ENCODE measurements around the gene KLK8. TPM values are rescaled to one million over a fixed set of nuclear protein-coding genes. Genes with fewer than 3 reads are reported as not detected.
"Not testable (repeated sequence)": the region's sequence is repeated elsewhere in the genome, so short reads cannot be mapped to it uniquely, and the experiment has no call there.

The KLK8 gene
- total and polyA plus RNA-seq, 4 experiments from 2014 or later: not detected

- Histone ChIP-seq H3K4me3 (ENCODE audit: low read length in 2 of 2) (no peak overlapping the region), H3K36me3 (ENCODE audit: insufficient read depth, low read length) (no peaks in the 10 kb centered on the region), H3K27ac (ENCODE audit: low read depth, low read length) (no peak overlapping the region), H3K27me3 (ENCODE audit: insufficient read depth, low read length) (no peaks in the 10 kb centered on the region), H3K4me1 (ENCODE audit: insufficient read depth, low read length) (no peaks in the 10 kb centered on the region), H3K9me3 (ENCODE audit: control insufficient read depth in 1 of 2, low read length in 2 of 2) (no peaks in the 10 kb centered on the region)
- no peak overlapping the region for H3K27ac Mint-ChIP-seq
- no peaks in the 10 kb centered on the region for H3K4me1 Mint-ChIP-seq
- no peaks in the 10 kb centered on the region for H3K36me3 Mint-ChIP-seq
- no peaks in the 10 kb centered on the region for H3K9me3 Mint-ChIP-seq
- peaks cover 16 to 27% of the 10 kb centered on the region in 2 donors for H3K27me3 Mint-ChIP-seq
- DNase-seq: no peak
- intact Hi-C loops (cut with micrococcal nuclease): no loop called here
- POLR2A ChIA-PET (ENCODE audit: partially characterized antibody): no interaction called here
- no peak overlapping the region for H3K4me3 Mint-ChIP-seq
- CTCF ChIA-PET (ENCODE audit: partially characterized antibody): no interaction called here
Measured at GRCh38 chr19:51000426-51000825, 978 bp downstream of the KLK8 start.

- DNase-seq: no peak
- CTCF ChIA-PET (ENCODE audit: partially characterized antibody): no interaction called here
- H3K9me3 ChIP-seq (ENCODE audit: control insufficient read depth in 1 of 2, low read length in 2 of 2): no peaks in the 10 kb centered on the region
- H3K4me3 ChIP-seq (ENCODE audit: low read length in 2 of 2): no peak overlapping the region
- Mint-ChIP-seq H3K27ac (no peak overlapping the region), H3K36me3 (no peaks in the 10 kb centered on the region), H3K4me1 (no peaks in the 10 kb centered on the region), H3K9me3 (peaks cover 0 to 2% (median 0%) of the 10 kb centered on the region in 8 donors), H3K27me3 (peaks cover 13 to 25% of the 10 kb centered on the region in 2 donors), H3K4me3 (no peak overlapping the region)
- intact Hi-C loops (cut with micrococcal nuclease): no loop called here
- POLR2A ChIA-PET (ENCODE audit: partially characterized antibody): no interaction called here
- no peaks in the 10 kb centered on the region for H3K27me3 ChIP-seq (ENCODE audit: insufficient read depth, low read length)
- no peak overlapping the region for H3K27ac ChIP-seq (ENCODE audit: low read depth, low read length)
- no peaks in the 10 kb centered on the region for H3K36me3 ChIP-seq (ENCODE audit: insufficient read depth, low read length)
- H3K4me1 ChIP-seq (ENCODE audit: insufficient read depth, low read length): no peaks in the 10 kb centered on the region
Measured at GRCh38 chr19:50998686-50999085, 2.7 kb downstream of the KLK8 start.

- intact Hi-C loops (cut with micrococcal nuclease): no loop called here
- no peak for DNase-seq
- Histone ChIP-seq H3K4me1 (ENCODE audit: insufficient read depth, low read length) (no peaks in the 10 kb centered on the region), H3K27ac (ENCODE audit: low read depth, low read length) (no peak overlapping the region), H3K27me3 (ENCODE audit: insufficient read depth, low read length) (no peaks in the 10 kb centered on the region), H3K36me3 (ENCODE audit: insufficient read depth, low read length) (no peaks in the 10 kb centered on the region), H3K4me3 (ENCODE audit: low read length in 2 of 2) (no peak overlapping the region), H3K9me3 (ENCODE audit: control insufficient read depth in 1 of 2, low read length in 2 of 2) (no peaks in the 10 kb centered on the region)
- no peak overlapping the region for H3K4me3 Mint-ChIP-seq
- H3K36me3 Mint-ChIP-seq: no peaks in the 10 kb centered on the region
- H3K9me3 Mint-ChIP-seq: peaks cover 0 to 2% (median 0%) of the 10 kb centered on the region in 8 donors
- peaks cover 12 to 24% of the 10 kb centered on the region in 2 donors for H3K27me3 Mint-ChIP-seq
- no peaks in the 10 kb centered on the region for H3K4me1 Mint-ChIP-seq
- ChIA-PET POLR2A (ENCODE audit: partially characterized antibody) (no interaction called here), CTCF (ENCODE audit: partially characterized antibody) (interaction anchor here (0.6 kb wide), 1 partner anchor 23 kb away, joined by 3 read pairs; no protein-coding TSS in a partner anchor)
- H3K27ac Mint-ChIP-seq: no peak overlapping the region
Measured at GRCh38 chr19:50998061-50998460, 3.3 kb downstream of the KLK8 start.

GRCh38 chr19:50994129-50994528 is 7.3 kb downstream of the KLK8 start:
- ChIA-PET CTCF (ENCODE audit: partially characterized antibody) (no interaction called here), POLR2A (ENCODE audit: partially characterized antibody) (no interaction called here)
- no peak for DNase-seq
- Histone ChIP-seq H3K36me3 (ENCODE audit: insufficient read depth, low read length) (no peaks in the 10 kb centered on the region), H3K4me1 (ENCODE audit: insufficient read depth, low read length) (no peaks in the 10 kb centered on the region), H3K4me3 (ENCODE audit: low read length in 2 of 2) (no peak overlapping the region), H3K27ac (ENCODE audit: low read depth, low read length) (no peak overlapping the region), H3K9me3 (ENCODE audit: control insufficient read depth in 1 of 2, low read length in 2 of 2) (no peaks in the 10 kb centered on the region), H3K27me3 (ENCODE audit: insufficient read depth, low read length) (peaks cover 3% of the 10 kb centered on the region)
- H3K36me3 Mint-ChIP-seq: no peaks in the 10 kb centered on the region
- H3K27ac Mint-ChIP-seq: no peak overlapping the region
- H3K4me1 Mint-ChIP-seq: no peaks in the 10 kb centered on the region
- H3K9me3 Mint-ChIP-seq: peaks cover 0 to 8% (median 0%) of the 10 kb centered on the region in 8 donors
- peaks cover 18 to 31% of the 10 kb centered on the region in 2 donors for H3K27me3 Mint-ChIP-seq
- no peak overlapping the region for H3K4me3 Mint-ChIP-seq
- intact Hi-C loops (cut with micrococcal nuclease): no loop called here

- Mint-ChIP-seq H3K4me3 (no peak overlapping the region), H3K36me3 (no peaks in the 10 kb centered on the region), H3K9me3 (peaks cover 0 to 8% (median 0%) of the 10 kb centered on the region in 8 donors), H3K27ac (no peak overlapping the region), H3K4me1 (no peaks in the 10 kb centered on the region), H3K27me3 (peaks cover 21 to 35% of the 10 kb centered on the region in 2 donors)
- no peaks in the 10 kb centered on the region for H3K36me3 ChIP-seq (ENCODE audit: insufficient read depth, low read length)
- DNase-seq: no peak
- intact Hi-C loops (cut with micrococcal nuclease): no loop called here
- H3K9me3 ChIP-seq (ENCODE audit: control insufficient read depth in 1 of 2, low read length in 2 of 2): no peaks in the 10 kb centered on the region
- POLR2A ChIA-PET (ENCODE audit: partially characterized antibody): no interaction called here
- no peak overlapping the region for H3K4me3 ChIP-seq (ENCODE audit: low read length in 2 of 2)
- H3K27me3 ChIP-seq (ENCODE audit: insufficient read depth, low read length): peaks cover 3% of the 10 kb centered on the region
- no peak overlapping the region for H3K27ac ChIP-seq (ENCODE audit: low read depth, low read length)
- CTCF ChIA-PET (ENCODE audit: partially characterized antibody): no interaction called here
- H3K4me1 ChIP-seq (ENCODE audit: insufficient read depth, low read length): no peaks in the 10 kb centered on the region
Measured at GRCh38 chr19:50992666-50993035, 8.8 kb downstream of the KLK8 start.

GRCh38 chr19:50984416-50984815 is 17.0 kb downstream of the KLK8 start:
- H3K36me3 ChIP-seq (ENCODE audit: insufficient read depth, low read length); H3K27ac ChIP-seq (ENCODE audit: low read depth, low read length); H3K4me3 Mint-ChIP-seq; H3K4me1 Mint-ChIP-seq; H3K27me3 ChIP-seq (ENCODE audit: insufficient read depth, low read length); POLR2A ChIA-PET (ENCODE audit: partially characterized antibody); H3K4me1 ChIP-seq (ENCODE audit: insufficient read depth, low read length); H3K36me3 Mint-ChIP-seq; H3K4me3 ChIP-seq (ENCODE audit: low read length in 2 of 2); H3K9me3 ChIP-seq (ENCODE audit: control insufficient read depth in 1 of 2, low read length in 2 of 2); CTCF ChIA-PET (ENCODE audit: partially characterized antibody); intact Hi-C loops (cut with micrococcal nuclease); H3K9me3 Mint-ChIP-seq; DNase-seq; H3K27ac Mint-ChIP-seq: not testable (repeated sequence)
- peaks cover 28 to 38% of the 10 kb centered on the region in 2 donors for H3K27me3 Mint-ChIP-seq

GRCh38 chr19:50983625-50984292 is 17.6 kb downstream of the KLK8 start, which contains the start of gene KLK7:
KLK7 (minus strand) TSS chr19:50983917; CDS start chr19:50982399, 1,518 bp downstream.
- H3K4me3 ChIP-seq (ENCODE audit: low read length in 2 of 2): no peak within 1 kb of the TSS
- no peak within 1 kb of the TSS for H3K27ac Mint-ChIP-seq
- intact Hi-C loops (cut with micrococcal nuclease): no loop called here
- H3K4me1 ChIP-seq (ENCODE audit: insufficient read depth, low read length): no peaks in the 10 kb centered on the region
- ChIA-PET CTCF (ENCODE audit: partially characterized antibody) (no interaction called here), POLR2A (ENCODE audit: partially characterized antibody) (no interaction called here)
- no peaks in the 10 kb centered on the region for H3K4me1 Mint-ChIP-seq
- DNase-seq: no peak
- H3K27me3 Mint-ChIP-seq: peaks cover 30 to 37% of the 10 kb centered on the region in 2 donors
- no peak within 1 kb of the TSS for H3K4me3 Mint-ChIP-seq
- H3K9me3 Mint-ChIP-seq: peaks cover 0 to 5% (median 0%) of the 10 kb centered on the region in 8 donors
- H3K27me3 ChIP-seq (ENCODE audit: insufficient read depth, low read length): no peaks in the 10 kb centered on the region
- H3K27ac ChIP-seq (ENCODE audit: low read depth, low read length): no peak within 1 kb of the TSS
- no peaks in the 10 kb centered on the region for H3K36me3 ChIP-seq (ENCODE audit: insufficient read depth, low read length)
- H3K9me3 ChIP-seq (ENCODE audit: control insufficient read depth in 1 of 2, low read length in 2 of 2): no peaks in the 10 kb centered on the region
- H3K36me3 Mint-ChIP-seq: no peaks in the 10 kb centered on the region

Measured in CD4-positive, alpha-beta memory T cell (primary cell).